ENCODE data around the gene FAM111A. TPM values are rescaled to one million over a fixed set of nuclear protein-coding genes. Genes with fewer than 3 reads are reported as not detected.

FAM111A gene
- total and polyA plus RNA-seq, 10 of the 15 experiments (the other 5 are each of a cell fraction or from before 2014, with no cell fraction given): 26.6 to 95.0 (median 67.5) TPM

- TF ChIP-seq HDGF (IDR thresholded peaks at IDR 0.05) (no peak), NRF1 (conservative IDR thresholded peaks at IDR 0.05; ENCODE audit: low read depth, low read length) (no peak), MTA2 (IDR thresholded peaks at IDR 0.05; ENCODE audit: low read depth) (peak; percentile 62), USF1 (IDR thresholded peaks at IDR 0.05; ENCODE audit: borderline replicate concordance, extremely low read length, insufficient read depth, low read depth, low read length) (no peak), CREM (IDR thresholded peaks at IDR 0.05; ENCODE audit: low read depth) (peak; percentile 47; the same call in 1 of the 2 replicates), BMI1 (IDR thresholded peaks at IDR 0.05; ENCODE audit: borderline replicate concordance) (no peak), BACH1 (IDR thresholded peaks at IDR 0.05; ENCODE audit: borderline replicate concordance) (peak; percentile 18; the same call in 1 of the 2 replicates), ZNF592 (IDR thresholded peaks at IDR 0.05) (no peak), HDAC6 (IDR thresholded peaks at IDR 0.05; ENCODE audit: unreplicated experiment) (no peak), ZBED1 (IDR thresholded peaks at IDR 0.05; ENCODE audit: borderline replicate concordance) (peak; percentile 72; the same call in 1 of the 2 replicates), CBX5 (IDR thresholded peaks at IDR 0.05; ENCODE audit: low read depth) (no peak), RUNX3 (IDR thresholded peaks at IDR 0.05; ENCODE audit: low read length) (peak; percentile 93), TAF1 (IDR thresholded peaks at IDR 0.05; ENCODE audit: borderline replicate concordance, low read depth, low read length) (peak; percentile 68; the same call in 1 of the 2 replicates), PAX8 (IDR thresholded peaks at IDR 0.05) (no peak), ATF7 (IDR thresholded peaks at IDR 0.05; ENCODE audit: low read depth) (no peak), ZSCAN29 (IDR thresholded peaks at IDR 0.05) (no peak), HSF1 (IDR thresholded peaks at IDR 0.05; ENCODE audit: low read depth, low read length) (no peak), GATAD2B (conservative IDR thresholded peaks at IDR 0.05; ENCODE audit: low read depth) (peak; percentile 55; the same call in 1 of the 2 replicates), RBBP5 (conservative IDR thresholded peaks at IDR 0.05) (no peak), ZNF274 (IDR thresholded peaks at IDR 0.05; ENCODE audit: insufficient read depth, insufficient read length) (no peak), IKZF2 (IDR thresholded peaks at IDR 0.05) (peak in 1 of 2 experiments; percentile 75; a peak in 2 of 4 replicates), CTCF (IDR thresholded peaks at IDR 0.05 in 2 of 3, conservative IDR thresholded peaks at IDR 0.05 in 1 of 3; ENCODE audit: control insufficient read depth in 2 of 3, extremely low read depth in 1 of 3, insufficient read depth in 1 of 3, low read depth in 3 of 3, low read length in 3 of 3) (no peak)
Observed at GRCh38 chr11:59172345-59173079, 29.9 kb downstream of the FAM111A start (continued).

Measured in GM12878 (cell line).